Mononuclear cell (primary cell): Measurements from ENCODE around the gene DMAP1. TPM values are rescaled to one million over a fixed set of nuclear protein-coding genes. Genes with fewer than 3 reads are reported as not detected.
"Not testable (repeated sequence)": the region's sequence is repeated elsewhere in the genome, so short reads cannot be mapped to it uniquely, and the experiment has no call there.

Experiments
- H3K27me3 ChIP-seq: 2 replicates; pipeline ENCODE4 v1.6.0; 2011; ENCODE audit warnings: low read length, control low read depth; ENCODE audit not compliant: insufficient read depth
- H3K4me1 ChIP-seq: 2 replicates; pipeline ENCODE4 v1.5.1; 2011; ENCODE audit warnings: mild to moderate bottlenecking, low read length, control low read depth; ENCODE audit not compliant: insufficient read depth
- H3K4me3 ChIP-seq: 2 replicates; pipeline ENCODE4 v1.5.1; 2011; ENCODE audit warnings: mild to moderate bottlenecking, low read length, moderate library complexity
- H3K9me3 ChIP-seq: 2 replicates; pipeline ENCODE4 v1.5.1; 2011; ENCODE audit warnings: low read depth, mild to moderate bottlenecking, control low read depth, low read length
- total RNA-seq: library from RNA; depleted of rRNA; stranded (reverse); fragments of >200 nt; gene quantifications from one replicate; pipeline ENCODE4 v1.2.3, GENCODE V29; 2012

The DMAP1 gene
- 16.9 TPM for total RNA-seq

- Histone ChIP-seq H3K9me3 (no peaks in the 10 kb centered on the region), H3K4me1 (peaks cover 19% of the 10 kb centered on the region), H3K27me3 (no peaks in the 10 kb centered on the region), H3K4me3 (peak within 1 kb of the TSS; percentile 76)
Observed at GRCh38 chr1:44213222-44214112, at the start of gene DMAP1. TSS of gene DMAP1 (plus strand) at chr1:44213471. CDS start at chr1:44213754, 283 bp downstream.

DNA sequence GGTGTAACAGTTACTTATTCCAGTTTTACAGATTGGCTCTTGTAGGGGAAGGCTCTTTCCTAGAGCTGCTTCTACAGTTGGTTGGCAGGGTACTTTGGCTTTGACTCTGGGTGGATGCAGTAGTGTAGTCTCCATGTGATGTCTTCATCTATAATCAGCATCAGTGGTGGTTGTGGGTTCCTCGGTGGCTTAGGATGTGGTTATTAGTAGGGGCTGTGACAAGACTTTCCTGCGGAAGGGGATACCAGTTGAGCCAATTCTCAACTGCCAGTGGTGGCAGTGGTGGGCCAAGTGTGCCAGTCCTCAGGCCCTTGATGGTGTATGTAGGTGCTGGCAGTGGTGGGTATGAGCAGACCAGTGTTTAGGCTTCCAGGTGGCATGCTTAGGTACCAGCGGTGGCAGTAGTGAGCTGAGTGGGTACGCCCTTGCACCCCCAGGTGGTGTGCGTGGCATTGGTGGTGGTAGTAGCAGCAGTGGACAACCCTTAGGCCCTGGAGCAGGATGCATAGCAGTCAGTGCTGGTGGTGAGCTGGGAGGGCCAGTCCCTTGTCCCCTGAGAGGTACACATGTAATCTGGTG lies 44.7 kb upstream of the DMAP1 start:
- no peaks in the 10 kb centered on the region for H3K27me3 ChIP-seq
- peaks cover 7% of the 10 kb centered on the region for H3K9me3 ChIP-seq
- H3K4me3 ChIP-seq, result no peak overlapping the region
- no peaks in the 10 kb centered on the region for H3K4me1 ChIP-seq

- H3K9me3 ChIP-seq, result peaks cover 7% of the 10 kb centered on the region
- no peak overlapping the region for H3K4me3 ChIP-seq
- no peaks in the 10 kb centered on the region for H3K4me1 ChIP-seq
- no peaks in the 10 kb centered on the region for H3K27me3 ChIP-seq
Observed at GRCh38 chr1:44170281-44170823, 42.9 kb upstream of the DMAP1 start.

DNA sequence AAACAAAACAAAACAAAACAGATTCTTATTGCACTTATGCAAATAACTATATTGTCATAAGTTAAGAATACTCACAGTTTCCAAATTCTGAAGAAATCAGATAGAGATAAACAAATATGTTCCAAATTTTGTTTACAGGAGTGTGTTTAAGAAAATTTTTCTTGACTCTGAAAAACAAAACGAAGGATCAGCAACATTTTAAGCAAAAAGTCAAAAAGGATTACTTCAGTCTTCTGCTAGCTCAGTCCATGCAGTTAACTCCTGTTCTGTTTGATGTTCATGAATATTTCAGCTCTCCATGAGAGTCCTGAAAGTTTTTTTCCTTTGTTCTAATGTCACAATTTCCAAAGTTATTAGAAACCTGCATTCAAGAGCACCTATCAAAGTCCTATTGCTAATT lies 38.6 kb upstream of the DMAP1 start:
- Histone ChIP-seq H3K4me3 (no peak overlapping the region), H3K4me1 (no peaks in the 10 kb centered on the region), H3K27me3 (no peaks in the 10 kb centered on the region), H3K9me3 (no peaks in the 10 kb centered on the region)

GRCh38 chr1:44200336-44200735 lies 12.9 kb upstream of the DMAP1 start:
- Histone ChIP-seq H3K4me3 (no peak overlapping the region), H3K27me3 (no peaks in the 10 kb centered on the region), H3K4me1 (no peaks in the 10 kb centered on the region), H3K9me3 (no peaks in the 10 kb centered on the region)

GRCh38 chr1:44206545-44206944 lies 6.7 kb upstream of the DMAP1 start:
- H3K4me1 ChIP-seq, H3K4me3 ChIP-seq, H3K27me3 ChIP-seq, H3K9me3 ChIP-seq: not testable (repeated sequence)

GRCh38 chr1:44208226-44208625 lies 5.0 kb upstream of the DMAP1 start:
- H3K4me1 ChIP-seq, result peaks cover 11% of the 10 kb centered on the region
- H3K9me3 ChIP-seq, result no peaks in the 10 kb centered on the region
- H3K27me3 ChIP-seq, result peaks cover 2% of the 10 kb centered on the region
- H3K4me3 ChIP-seq, result no peak overlapping the region

- Histone ChIP-seq H3K4me3 (no peak overlapping the region), H3K27me3 (peaks cover 2% of the 10 kb centered on the region), H3K9me3 (no peaks in the 10 kb centered on the region)
Observed at GRCh38 chr1:44210595-44210994, 2.7 kb upstream of the DMAP1 start.

GRCh38 chr1:44212355-44213221 lies 683 bp upstream of the DMAP1 start:
- Histone ChIP-seq H3K9me3 (no peaks in the 10 kb centered on the region), H3K4me3 (peak overlapping the region; percentile 76), H3K27me3 (no peaks in the 10 kb centered on the region), H3K4me1 (peaks cover 19% of the 10 kb centered on the region)

More at GRCh38 chr1:44210595-44210994, 2.7 kb upstream of the DMAP1 start:
- peaks cover 19% of the 10 kb centered on the region for H3K4me1 ChIP-seq

DNA sequence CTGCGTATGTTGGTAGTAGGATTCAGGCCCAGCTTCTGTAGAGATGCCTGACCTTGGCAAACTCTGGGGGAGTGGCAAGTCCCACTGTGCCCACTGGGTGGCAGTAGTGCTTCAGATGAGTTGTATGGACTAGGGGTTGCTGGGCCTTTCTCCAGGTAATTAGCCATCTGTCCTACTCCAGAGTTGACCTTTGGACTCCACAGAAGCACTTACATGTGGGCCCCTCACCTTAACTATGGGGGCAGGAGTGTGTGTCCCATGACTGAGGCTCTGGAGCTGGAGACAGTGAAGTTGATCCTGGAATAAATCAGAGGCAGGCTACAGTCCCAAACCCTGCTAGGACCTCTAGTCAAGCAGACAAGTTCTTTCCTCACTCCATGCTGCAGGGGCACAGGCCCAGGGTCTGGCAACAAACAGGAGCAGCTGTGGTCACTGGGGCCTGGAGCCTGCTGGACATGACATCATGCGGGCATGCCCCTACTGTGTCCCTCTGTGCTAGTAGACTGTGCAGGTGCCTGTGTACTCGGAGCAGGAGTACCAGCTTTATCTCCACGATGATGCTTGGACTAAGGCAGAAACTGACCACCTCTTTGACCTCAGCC lies 4.6 kb downstream of the DMAP1 start:
- peaks cover 10% of the 10 kb centered on the region for H3K4me1 ChIP-seq
- H3K4me3 ChIP-seq, result no peak overlapping the region
- no peaks in the 10 kb centered on the region for H3K9me3 ChIP-seq
- H3K27me3 ChIP-seq, result no peaks in the 10 kb centered on the region

DNA sequence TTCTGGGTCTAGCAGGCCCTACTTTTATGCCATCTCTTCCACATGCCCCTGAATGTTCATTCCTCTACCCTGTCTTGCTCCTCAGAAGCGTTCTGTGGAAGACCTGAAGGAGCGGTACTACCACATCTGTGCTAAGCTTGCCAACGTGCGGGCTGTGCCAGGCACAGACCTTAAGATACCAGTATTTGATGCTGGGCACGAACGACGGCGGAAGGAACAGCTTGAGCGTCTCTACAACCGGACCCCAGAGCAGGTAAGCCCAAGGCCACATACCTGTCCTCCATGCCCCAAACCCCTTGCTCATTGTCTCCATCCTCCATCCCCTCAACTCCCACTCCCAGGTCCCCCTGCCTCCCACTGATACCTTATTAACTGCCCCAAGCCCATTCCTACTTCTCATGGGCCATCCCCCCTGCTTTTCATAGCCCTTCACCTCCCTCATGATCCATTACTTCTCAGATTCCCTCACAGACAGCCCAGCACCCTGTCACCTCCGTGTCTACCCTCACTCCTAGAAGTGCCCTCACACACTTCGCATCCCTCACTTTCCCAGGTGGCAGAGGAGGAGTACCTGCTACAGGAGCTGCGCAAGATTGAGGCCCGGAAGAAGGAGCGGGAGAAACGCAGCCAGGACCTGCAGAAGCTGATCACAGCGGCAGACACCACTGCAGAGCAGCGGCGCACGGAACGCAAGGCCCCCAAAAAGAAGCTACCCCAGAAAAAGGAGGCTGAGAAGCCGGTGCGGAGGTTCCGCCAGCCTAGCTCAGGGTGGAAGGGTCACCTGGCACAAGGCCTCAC lies 5.4 kb downstream of the DMAP1 start:
- Histone ChIP-seq H3K4me1 (peaks cover 7% of the 10 kb centered on the region), H3K27me3 (no peaks in the 10 kb centered on the region), H3K9me3 (no peaks in the 10 kb centered on the region), H3K4me3 (no peak overlapping the region)

- Histone ChIP-seq H3K4me3 (no peak overlapping the region), H3K4me1 (peaks cover 1% of the 10 kb centered on the region), H3K27me3 (no peaks in the 10 kb centered on the region), H3K9me3 (no peaks in the 10 kb centered on the region)
Observed at GRCh38 chr1:44219301-44219626, 6.0 kb downstream of the DMAP1 start.

GRCh38 chr1:44220001-44220751 lies 6.9 kb downstream of the DMAP1 start:
- no peak overlapping the region for H3K4me3 ChIP-seq
- no peaks in the 10 kb centered on the region for H3K4me1 ChIP-seq
- no peaks in the 10 kb centered on the region for H3K27me3 ChIP-seq
- H3K9me3 ChIP-seq, result no peaks in the 10 kb centered on the region
